Omental fat pad (tissue), 4 donors: ENCODE measurements around the gene MME. TPM values are rescaled to one million over a fixed set of nuclear protein-coding genes. Genes with fewer than 3 reads are reported as not detected.

Source experiments
- ATAC-seq: fragments of 150-250 bp; one replicate; pipeline ENCODE4 v1.9.1; 2016; ENCODE audit warnings: mild to moderate bottlenecking, moderate library complexity; ENCODE audit not compliant: low FRiP score
- DNase-seq: peaks from one replicate; pipeline ENCODE4 v3.0.0-alpha.2; 2019; ENCODE audit warnings: low spot score
- total RNA-seq, 4 donors: library from RNA; depleted of rRNA; stranded (reverse); fragments of >200 nt; gene quantifications; one replicate each; pipeline ENCODE4 v1.1.0, GENCODE V29; 2016
- TF ChIP-seq, protein P1 (sequence below), 3 donors: fragments of 450-650 bp; IDR thresholded peaks; one replicate each; pipeline ENCODE4 v1.5.1; 2016 to 2017; ENCODE audit warnings: antibody characterized with exemption in 3 of 3, mild to moderate bottlenecking in 3 of 3, moderate library complexity in 2 of 3

Gene MME
- total RNA-seq, 4 donors from 2014 or later = 33.1 to 174 (median 108) TPM

DNA sequence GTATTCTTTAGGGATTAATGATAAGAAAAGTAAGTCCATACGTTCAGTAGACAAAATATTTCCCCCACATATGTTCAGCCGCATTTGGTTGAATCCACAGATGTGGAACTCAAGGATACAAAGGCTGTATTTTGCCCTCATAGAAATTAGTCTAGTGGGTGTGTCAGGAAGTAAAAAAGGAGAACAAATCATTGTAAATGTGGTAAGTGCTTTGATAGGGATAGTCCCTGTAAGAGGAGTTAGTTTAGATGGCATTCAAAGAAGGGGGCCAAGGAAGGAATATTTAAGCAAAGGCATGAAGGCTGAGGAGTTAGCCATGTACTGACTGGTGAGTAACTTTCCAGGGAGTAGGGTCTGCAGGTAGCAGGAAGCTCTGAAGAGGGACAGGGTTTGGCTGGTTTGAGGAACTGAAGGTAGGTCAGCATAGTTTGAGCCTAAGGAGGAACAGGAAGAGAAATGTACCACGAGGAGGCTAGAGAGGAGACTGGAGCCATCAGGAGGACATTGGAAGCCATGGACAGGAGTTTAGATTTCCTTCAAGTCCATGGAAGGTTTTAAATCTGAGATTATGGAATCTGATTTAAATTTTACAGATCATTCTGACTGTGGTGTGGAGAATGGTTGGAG, 98.8 kb downstream of the MME start:
- DNase-seq (no peak), ATAC-seq (no peak)
- TF ChIP-seq, protein P1, sequence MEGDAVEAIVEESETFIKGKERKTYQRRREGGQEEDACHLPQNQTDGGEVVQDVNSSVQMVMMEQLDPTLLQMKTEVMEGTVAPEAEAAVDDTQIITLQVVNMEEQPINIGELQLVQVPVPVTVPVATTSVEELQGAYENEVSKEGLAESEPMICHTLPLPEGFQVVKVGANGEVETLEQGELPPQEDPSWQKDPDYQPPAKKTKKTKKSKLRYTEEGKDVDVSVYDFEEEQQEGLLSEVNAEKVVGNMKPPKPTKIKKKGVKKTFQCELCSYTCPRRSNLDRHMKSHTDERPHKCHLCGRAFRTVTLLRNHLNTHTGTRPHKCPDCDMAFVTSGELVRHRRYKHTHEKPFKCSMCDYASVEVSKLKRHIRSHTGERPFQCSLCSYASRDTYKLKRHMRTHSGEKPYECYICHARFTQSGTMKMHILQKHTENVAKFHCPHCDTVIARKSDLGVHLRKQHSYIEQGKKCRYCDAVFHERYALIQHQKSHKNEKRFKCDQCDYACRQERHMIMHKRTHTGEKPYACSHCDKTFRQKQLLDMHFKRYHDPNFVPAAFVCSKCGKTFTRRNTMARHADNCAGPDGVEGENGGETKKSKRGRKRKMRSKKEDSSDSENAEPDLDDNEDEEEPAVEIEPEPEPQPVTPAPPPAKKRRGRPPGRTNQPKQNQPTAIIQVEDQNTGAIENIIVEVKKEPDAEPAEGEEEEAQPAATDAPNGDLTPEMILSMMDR (IDR thresholded peaks at IDR 0.05) = no peak

DNA sequence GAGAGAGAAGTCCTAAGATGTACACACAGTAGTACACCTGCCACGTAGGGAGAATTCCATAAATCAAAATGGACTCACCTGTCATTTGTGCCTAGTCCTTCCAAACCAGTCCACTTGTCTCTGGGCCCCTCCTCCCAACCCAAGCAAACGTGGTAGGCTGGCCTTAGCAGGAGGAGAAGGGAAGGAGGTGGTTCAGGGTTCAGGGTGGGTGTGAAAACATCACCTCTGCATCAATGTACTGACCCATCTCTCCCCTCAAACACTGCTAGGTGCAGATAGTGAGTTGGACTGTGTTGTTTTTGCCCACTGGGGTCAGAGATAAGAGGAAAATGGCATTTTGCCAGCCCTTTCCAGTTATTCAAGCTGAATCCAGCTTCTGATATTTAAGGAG, 99.3 kb downstream of the MME start:
- TF ChIP-seq, protein P1 (IDR thresholded peaks at IDR 0.05) = no peak
- DNase-seq (no peak), ATAC-seq (no peak)

DNA sequence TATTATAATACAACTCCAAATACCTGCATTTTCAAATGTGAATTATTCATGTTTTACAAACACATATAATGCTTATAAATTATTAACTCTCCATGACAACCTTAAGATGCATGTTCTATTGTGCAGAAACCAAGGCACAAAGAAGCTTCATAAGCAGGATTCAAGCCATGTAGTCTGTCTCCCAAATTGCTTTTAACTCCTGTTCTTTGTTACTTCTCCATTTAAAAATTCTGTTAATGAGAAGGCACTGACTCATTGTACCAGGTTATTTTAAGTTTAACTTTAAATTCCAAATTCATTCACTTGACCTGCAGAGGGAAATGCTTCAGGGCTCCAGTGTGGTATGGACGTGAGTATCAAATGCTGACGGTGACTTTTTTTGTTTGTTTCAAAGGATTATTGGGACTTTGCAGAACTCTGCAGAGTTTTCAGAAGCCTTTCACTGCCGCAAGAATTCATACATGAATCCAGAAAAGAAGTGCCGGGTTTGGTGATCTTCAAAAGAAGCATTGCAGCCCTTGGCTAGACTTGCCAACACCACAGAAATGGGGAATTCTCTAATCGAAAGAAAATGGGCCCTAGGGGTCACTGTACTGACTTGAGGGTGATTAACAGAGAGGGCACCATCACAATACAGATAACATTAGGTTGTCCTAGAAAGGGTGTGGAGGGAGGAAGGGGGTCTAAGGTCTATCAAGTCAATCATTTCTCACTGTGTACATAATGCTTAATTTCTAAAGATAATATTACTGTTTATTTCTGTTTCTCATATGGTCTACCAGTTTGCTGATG, 100.0 kb downstream of the MME start:
- DNase-seq = no peak
- no peak for ATAC-seq
- TF ChIP-seq, protein P1 (IDR thresholded peaks at IDR 0.05) = no peak

DNA sequence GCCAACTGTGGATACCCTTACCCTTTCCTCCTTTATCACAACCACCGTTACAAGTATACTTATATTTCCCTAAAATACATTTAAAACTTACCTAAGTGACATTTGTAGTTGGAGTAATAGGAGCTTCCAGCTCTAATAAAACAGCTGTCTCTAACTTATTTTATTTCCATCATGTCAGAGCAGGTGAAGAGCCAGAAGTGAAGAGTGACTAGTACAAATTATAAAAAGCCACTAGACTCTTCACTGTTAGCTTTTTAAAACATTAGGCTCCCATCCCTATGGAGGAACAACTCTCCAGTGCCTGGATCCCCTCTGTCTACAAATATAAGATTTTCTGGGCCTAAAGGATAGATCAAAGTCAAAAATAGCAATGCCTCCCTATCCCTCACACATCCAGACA, 102.3 kb downstream of the MME start:
- TF ChIP-seq, protein P1 (IDR thresholded peaks at IDR 0.05) = no peak
- ATAC-seq = no peak
- no peak for DNase-seq

DNA sequence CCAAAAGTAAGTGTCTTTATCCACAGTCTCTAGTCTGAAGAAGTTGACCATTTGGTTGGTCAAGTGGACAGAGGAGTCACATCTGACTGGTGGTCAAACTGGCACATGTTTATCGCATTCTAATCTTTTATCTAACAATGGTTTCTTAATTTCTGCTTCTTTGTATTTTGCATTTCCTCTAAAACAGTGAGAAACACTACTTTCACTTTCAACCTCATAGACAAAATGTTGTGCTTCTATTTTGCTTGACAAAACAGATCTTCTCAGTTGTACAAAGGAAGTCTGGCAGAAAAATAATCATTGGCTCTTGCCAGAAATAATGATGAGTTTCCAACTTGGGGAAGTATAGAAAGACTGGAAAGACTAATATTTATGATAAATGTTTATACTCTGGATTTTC, 103.9 kb downstream of the MME start:
- ATAC-seq = no peak
- no peak for DNase-seq
- TF ChIP-seq, protein P1 (IDR thresholded peaks at IDR 0.05) = no peak

DNA sequence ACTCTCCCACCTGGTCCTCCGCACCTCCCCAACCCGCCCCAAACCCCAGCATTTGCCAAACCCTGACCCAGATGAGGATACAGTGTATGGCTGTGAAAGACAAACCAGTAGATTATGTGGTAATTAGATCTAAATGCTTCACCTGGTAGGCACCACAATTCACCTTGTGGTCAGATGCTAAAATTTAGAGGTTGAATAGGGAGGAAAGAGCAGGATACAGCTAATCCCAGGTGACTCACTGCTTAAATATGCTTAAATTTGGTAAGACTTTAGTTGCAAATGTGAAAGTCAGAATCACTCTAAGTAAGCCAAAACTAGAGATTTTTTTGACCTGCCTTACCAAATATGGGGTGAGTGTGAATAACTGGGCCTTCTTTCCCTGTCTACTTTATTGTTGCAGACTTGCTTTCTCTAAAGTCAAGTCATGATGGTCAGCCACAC, 105.5 kb downstream of the MME start:
- ATAC-seq (peak; percentile 78), DNase-seq (no peak)
- TF ChIP-seq, protein P1 (IDR thresholded peaks at IDR 0.05) = no peak

DNA sequence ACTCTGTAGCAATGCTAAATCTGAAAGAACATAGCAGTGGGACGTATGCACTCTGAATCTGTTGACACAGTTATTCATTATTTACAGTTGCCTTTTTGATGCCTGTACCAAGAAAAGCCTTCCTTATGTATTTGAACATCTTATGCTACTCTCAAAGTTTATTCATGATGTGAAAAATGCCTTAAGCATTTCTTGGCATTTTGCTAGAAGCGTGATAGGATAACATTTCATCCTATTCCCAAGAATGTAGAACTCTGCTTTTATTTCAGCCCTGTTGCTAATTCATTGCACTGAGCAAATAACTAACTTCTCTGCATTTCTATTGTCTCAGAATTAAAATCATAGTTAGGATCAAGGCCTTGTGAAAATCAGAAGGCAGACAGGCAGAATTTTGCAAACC, 107.9 kb downstream of the MME start:
- ATAC-seq = no peak
- TF ChIP-seq, protein P1 (IDR thresholded peaks at IDR 0.05) = no peak

More for the DNA sequence above, 107.9 kb downstream of the MME start:
- no peak for DNase-seq
